Activated T-helper 9 cell treated with anti-CD3 and anti-CD28 coated beads, Interleukin-2, amount 50 U/mL, for 16 hours (primary cell): ENCODE measurements around the gene TM6SF1.
"Not testable (repeated sequence)": the region's sequence is repeated elsewhere in the genome, so short reads cannot be mapped to it uniquely, and the experiment has no call there.

Experiments
- DNase-seq: peaks from one replicate; pipeline ENCODE4 v3.0.0-alpha.2; 2020; ENCODE audit warnings: low read depth

TM6SF1 gene

GRCh38 chr15:83106994-83107840, at the start of gene TM6SF1:
TM6SF1 (plus strand) TSS chr15:83107645; CDS start chr15:83107681, 36 bp downstream.
- DNase-seq = no peak

DNA sequence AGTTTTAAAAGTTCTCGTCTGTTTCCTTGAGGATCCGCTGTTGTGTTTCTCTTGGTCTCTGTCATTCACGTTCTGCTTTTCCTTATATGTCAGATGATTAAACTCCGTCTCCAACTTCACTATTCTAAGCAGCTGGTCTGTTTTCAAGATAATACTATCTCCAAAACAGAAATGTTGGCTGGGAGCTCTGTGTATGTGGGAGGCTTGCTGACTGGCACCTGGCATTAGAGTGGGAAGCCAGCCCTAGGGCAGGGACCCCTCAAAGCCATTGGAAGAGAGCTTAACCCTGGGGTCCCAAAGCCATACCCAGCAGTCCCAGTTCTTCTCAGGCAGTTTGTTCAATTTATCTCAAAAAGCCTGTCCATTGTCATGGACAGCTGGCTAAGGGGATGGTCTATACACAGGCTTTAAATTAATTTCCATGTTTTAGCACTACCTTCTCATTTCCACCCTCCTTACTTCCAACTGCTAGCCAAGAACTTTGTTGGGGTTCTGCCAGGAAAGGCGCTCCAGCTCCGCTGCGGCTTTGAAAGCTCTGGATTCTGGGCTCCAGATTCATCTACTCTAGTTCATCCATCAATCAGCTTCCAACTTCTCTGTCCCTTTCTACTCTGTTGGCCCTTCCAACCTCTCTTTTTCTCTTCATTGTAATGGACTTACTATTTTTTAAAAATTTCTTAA, 49.6 kb upstream of the TM6SF1 start:
- no peak for DNase-seq

DNA sequence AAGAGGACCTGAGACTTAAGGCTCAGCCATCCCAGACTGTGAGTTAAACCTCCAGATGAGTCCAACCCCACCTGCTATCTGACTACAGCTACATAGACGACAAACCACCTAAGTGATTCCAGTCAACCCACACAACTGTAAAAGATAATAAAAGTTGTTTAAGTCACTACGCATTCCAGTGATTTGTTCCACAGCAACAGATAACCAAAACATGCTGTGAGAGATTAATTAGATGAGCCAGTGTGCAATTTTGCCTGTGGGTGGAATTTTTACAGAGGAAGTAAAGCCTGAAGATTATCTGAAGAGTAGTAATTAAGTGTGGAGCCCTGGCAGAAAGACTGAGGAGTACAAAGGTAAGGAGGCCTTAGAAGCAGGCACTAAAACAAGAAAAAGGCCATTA, 45.8 kb upstream of the TM6SF1 start:
- DNase-seq = no peak

- no peak for DNase-seq
Measured at GRCh38 chr15:83062768-83063180, 44.7 kb upstream of the TM6SF1 start.

DNA sequence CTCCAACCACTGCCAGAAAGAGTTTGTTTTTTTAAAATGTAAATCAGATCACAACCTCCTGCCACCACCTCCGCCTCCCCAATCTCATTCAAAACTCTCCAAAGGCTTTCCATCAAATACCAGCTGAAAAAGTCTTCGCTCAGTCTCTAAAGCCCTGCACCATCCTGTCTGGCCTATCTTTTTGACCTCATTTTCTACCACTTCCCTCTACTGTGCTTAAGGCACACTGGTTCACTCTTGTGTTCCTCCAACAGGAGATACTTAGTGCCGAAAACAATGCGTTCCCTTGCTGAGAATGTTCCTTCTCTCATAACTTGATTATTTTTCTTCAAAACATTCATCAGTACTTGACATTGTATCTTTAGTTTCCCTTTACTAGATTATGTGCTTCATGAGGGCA, 43.9 kb upstream of the TM6SF1 start:
- no peak for DNase-seq

- no peak for DNase-seq
Measured at GRCh38 chr15:83064859-83065258, 42.6 kb upstream of the TM6SF1 start.

GRCh38 chr15:83065431-83065830, 42.0 kb upstream of the TM6SF1 start:
- no peak for DNase-seq

GRCh38 chr15:83066034-83066733, 41.3 kb upstream of the TM6SF1 start:
- no peak for DNase-seq

DNA sequence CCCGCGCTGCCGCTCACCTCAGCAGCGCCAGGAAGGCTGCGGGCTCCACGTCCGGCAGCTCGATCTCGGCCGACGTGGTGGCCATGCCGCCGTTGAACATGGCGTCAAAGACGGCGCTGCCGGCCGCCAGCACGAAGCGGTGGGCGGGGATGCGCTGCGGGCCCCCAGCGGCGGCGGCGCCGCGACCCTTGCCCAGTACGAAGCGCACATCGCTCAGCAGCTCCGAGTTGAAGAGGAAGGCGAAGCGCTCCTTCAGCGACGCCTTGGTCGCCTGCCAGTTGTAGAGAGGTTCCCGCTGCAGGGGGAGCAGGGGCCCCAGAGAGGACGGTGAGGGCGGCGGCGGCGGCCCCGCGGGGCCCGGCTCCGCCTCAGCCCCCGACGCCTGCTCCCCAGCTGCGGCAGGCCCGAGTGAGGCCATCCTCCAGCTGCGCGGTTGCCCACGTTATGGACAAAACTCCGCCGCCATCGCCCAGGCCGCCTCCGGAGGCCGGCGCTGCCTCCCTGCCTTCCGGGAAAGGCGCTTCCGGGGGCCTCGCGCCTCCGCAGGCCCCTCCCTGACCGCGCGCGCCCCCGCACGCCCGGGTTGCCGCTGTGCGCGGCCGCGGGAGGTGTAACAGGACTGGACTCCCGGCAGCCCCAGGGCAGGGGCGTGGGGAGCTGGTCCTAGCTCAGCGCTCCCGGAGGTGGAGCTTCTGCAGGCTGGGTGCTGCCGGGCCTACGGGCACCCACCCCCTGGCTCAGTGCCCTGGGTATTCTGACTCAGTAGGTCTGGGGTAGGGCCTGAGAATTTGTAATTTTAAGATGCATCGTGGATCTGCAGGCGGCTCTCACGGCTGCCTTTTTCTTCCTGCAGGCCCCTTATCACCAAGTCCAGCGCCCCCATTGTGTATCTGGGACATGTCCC, 40.5 kb upstream of the TM6SF1 start, which contains the start of gene BTBD1:
BTBD1 (minus strand) TSS at position 519 of the 904 bp plus-strand sequence; CDS start at position 418, 101 bp downstream.
- peak; percentile 77 for DNase-seq

GRCh38 chr15:83067638-83067962, 39.8 kb upstream of the TM6SF1 start:
- DNase-seq = no peak

DNA sequence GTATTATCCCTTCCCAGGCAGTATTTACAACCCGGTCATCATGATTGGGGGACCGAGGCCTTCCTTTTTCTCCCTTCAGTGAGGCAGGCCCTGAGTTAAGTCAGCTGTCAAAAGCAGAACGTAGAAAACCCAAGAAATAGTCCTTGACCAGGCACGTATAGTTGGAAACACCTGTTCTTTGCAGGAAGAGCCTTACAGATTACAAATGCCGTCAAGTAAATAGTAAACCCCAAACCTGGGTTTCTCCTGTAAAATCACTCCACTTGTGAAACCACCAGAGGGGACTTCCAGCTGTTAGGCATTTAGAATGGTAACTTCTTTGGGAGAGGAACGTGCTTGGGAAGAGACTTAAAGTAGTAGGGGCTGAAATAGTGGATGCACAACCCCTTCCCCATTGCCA, 39.4 kb upstream of the TM6SF1 start:
- no peak for DNase-seq

- peak; percentile 22 for DNase-seq
Measured at GRCh38 chr15:83069211-83069642, 38.2 kb upstream of the TM6SF1 start.

- no peak for DNase-seq
Measured at GRCh38 chr15:83077491-83078230, 29.8 kb upstream of the TM6SF1 start.

GRCh38 chr15:83078712-83079111, 28.7 kb upstream of the TM6SF1 start:
- no peak for DNase-seq

GRCh38 chr15:83081256-83082014, 26.0 kb upstream of the TM6SF1 start:
- DNase-seq = no peak

DNA sequence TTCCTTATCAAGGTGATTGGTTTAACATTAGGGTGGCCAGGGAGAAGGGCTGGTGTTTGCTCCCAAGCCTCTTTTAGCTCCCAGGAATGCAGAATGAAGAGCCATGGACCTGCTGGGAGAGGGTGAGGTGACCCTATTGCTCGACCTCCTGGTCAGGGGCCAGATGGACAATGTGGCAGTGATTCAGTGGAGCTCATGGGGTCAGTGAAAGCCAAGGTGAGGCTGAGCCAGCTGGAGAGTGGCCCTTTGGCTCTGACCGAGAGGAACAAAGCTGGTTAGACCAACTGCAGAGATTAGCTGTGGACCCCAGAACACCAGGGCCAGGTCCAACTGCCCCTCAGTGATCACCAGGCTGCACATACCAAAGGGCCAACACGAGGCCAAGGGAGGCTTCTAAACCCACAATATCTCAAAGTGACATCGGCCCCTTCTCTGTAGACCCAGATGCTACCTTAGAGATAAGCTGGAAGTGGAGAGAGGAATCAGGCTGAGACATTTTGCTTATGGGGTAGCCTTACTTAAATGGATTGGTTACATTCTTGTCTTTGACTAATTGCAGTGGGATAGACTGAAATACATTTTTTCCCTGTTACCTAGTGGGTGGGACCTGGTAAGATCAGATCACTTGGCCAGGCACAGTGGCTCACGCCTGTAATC, 24.6 kb upstream of the TM6SF1 start:
- DNase-seq = no peak

GRCh38 chr15:83085461-83085860, 22.0 kb upstream of the TM6SF1 start:
- DNase-seq = not testable (repeated sequence)

DNA sequence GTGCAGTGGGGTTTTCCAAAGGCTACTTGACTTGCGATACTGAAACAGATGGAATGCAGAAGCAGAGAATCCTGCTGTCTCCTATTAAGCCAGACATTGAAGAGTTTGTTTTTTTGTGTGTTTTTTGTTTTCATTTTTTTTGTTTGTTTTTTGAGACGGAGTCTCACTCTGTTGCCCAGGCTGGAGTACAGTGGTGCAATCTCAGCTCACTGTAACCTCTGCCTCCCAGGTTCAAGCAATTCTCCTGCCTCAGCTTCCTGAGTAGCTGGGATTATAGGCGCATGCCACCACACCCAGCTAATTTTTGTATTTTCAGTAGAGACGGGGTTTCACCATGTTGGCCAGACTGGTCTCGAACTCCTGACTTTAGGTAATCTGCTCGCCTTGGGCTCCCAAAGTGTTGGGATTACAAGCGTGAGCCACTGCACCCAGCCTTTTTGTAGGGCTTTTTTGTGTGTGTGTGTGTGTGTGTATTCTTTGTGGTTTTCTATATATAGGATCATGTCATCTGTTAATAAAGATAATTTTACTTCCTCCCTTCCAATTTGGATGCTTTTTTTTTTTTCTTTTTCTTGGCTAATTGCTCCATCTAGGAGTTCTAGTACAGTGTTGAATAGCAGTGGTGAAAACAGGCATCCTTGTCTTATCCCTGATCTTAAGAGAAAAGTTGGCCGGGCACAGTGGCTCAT, 21.4 kb upstream of the TM6SF1 start:
- DNase-seq = not testable (repeated sequence)

DNA sequence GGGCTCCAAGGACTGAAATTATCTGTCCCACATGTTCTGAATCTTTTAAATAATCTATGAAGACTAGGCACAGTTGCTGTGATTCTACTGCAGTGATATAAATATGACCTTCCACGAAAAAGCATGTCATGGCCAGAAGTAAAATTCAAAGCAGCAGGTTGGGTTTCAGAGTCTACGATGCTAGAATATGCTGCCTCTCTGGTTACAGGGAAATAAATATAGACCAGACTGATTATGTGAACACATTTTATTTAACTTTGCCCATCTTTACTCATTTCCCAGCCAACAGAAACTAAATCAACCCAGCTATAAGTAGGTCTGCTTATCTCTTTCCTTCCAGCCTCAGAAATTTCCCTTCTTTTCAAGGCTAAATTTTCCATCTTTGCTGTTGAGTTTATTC, 19.9 kb upstream of the TM6SF1 start:
- DNase-seq = no peak
